ENCODE data around the gene NUTM2A.
"Not testable (repeated sequence)": the region's sequence is repeated elsewhere in the genome, so short reads cannot be mapped to it uniquely, and the experiment has no call there.

- TF ChIP-seq, protein P1, sequence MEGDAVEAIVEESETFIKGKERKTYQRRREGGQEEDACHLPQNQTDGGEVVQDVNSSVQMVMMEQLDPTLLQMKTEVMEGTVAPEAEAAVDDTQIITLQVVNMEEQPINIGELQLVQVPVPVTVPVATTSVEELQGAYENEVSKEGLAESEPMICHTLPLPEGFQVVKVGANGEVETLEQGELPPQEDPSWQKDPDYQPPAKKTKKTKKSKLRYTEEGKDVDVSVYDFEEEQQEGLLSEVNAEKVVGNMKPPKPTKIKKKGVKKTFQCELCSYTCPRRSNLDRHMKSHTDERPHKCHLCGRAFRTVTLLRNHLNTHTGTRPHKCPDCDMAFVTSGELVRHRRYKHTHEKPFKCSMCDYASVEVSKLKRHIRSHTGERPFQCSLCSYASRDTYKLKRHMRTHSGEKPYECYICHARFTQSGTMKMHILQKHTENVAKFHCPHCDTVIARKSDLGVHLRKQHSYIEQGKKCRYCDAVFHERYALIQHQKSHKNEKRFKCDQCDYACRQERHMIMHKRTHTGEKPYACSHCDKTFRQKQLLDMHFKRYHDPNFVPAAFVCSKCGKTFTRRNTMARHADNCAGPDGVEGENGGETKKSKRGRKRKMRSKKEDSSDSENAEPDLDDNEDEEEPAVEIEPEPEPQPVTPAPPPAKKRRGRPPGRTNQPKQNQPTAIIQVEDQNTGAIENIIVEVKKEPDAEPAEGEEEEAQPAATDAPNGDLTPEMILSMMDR (IDR thresholded peaks at IDR 0.05) = not testable (repeated sequence)
- TF ChIP-seq POLR2AphosphoS5, POLR2A (IDR thresholded peaks at IDR 0.05): not testable (repeated sequence)
Measured at GRCh38 chr10:87234854-87235253, 9.6 kb downstream of the NUTM2A start.

Measured in stomach (tissue), 4 donors.